Thymus (tissue), 14 donors: Measurements from ENCODE around the gene LYZL4. TPM values are rescaled to one million over a fixed set of nuclear protein-coding genes. Genes with fewer than 3 reads are reported as not detected.

ENCODE experiments used
- DNase-seq, 9 donors: peaks; one replicate each; pipeline ENCODE4 v3.0.0-alpha.2; 2013; ENCODE audit warnings: low spot score in 9 of 9, low read depth in 6 of 9, missing footprints in 1 of 9
- H3K27ac ChIP-seq, 2 donors: one replicate each; pipeline ENCODE4 v1.5.1; 2013; ENCODE audit warnings: control low read depth in 1 of 2, low read depth in 1 of 2, low read length in 1 of 2, mild to moderate bottlenecking in 1 of 2, moderate library complexity in 1 of 2
- H3K27me3 ChIP-seq, 2 donors: one replicate each; pipeline ENCODE4 v1.5.1; 2013; ENCODE audit warnings: low read length in 1 of 2; ENCODE audit not compliant: control insufficient read depth in 2 of 2, insufficient read depth in 1 of 2
- H3K36me3 ChIP-seq, 2 donors: one replicate each; pipeline ENCODE4 v1.5.1; 2013; ENCODE audit warnings: low read length in 1 of 2, mild to moderate bottlenecking in 1 of 2, moderate library complexity in 1 of 2; ENCODE audit not compliant: control insufficient read depth in 2 of 2, insufficient read depth in 2 of 2
- H3K4me1 ChIP-seq, 2 donors: one replicate each; pipeline ENCODE4 v1.5.1; 2013; ENCODE audit warnings: low read length in 2 of 2; ENCODE audit not compliant: control insufficient read depth in 2 of 2, insufficient read depth in 2 of 2
- H3K4me3 ChIP-seq, 2 donors: one replicate each; pipeline ENCODE4 v1.5.1; 2013; ENCODE audit warnings: low read length in 2 of 2, control low read depth in 1 of 2, mild to moderate bottlenecking in 1 of 2
- H3K9me3 ChIP-seq, 2 donors: one replicate each; pipeline ENCODE4 v1.5.1; 2013; ENCODE audit warnings: low read length in 1 of 2, mild to moderate bottlenecking in 1 of 2; ENCODE audit not compliant: control insufficient read depth in 2 of 2, insufficient read depth in 1 of 2
- WGBS: extraction: QIAGEN DNeasy Blood & Tissue Kit; methylation state at CpG from one replicate; pipeline ENCODE4 v1.1.7; 2013; 5-methylcytosine and 5-hydroxymethylcytosine counted together
- long read RNA-seq, 10 donors: transcript quantifications; one replicate each; lab custom pipeline, GENCODE V29; 2026
- polyA plus RNA-seq: library from polyadenylated mRNA; stranded (reverse); fragments of 200-250 nt; gene quantifications from one replicate; pipeline ENCODE4 v1.2.3, GENCODE V29; 2013
- total RNA-seq: library from RNA; stranded (reverse); fragments of 120-200 nt; gene quantifications from one replicate; pipeline ENCODE4 v1.2.4, GENCODE V29; 2013
- donor health status: healthy.

Gene LYZL4, protein sequence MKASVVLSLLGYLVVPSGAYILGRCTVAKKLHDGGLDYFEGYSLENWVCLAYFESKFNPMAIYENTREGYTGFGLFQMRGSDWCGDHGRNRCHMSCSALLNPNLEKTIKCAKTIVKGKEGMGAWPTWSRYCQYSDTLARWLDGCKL
- total RNA-seq (0.14 TPM), polyA plus RNA-seq (0.46 TPM)
- long read RNA-seq, donor 1, result 0 reads
- long read RNA-seq, donor 2, result 0 reads
- long read RNA-seq, donor 3, result 0 reads
- long read RNA-seq, donor 4, result 0 reads
- long read RNA-seq, donor 5, result 0 reads
- long read RNA-seq, donor 6, result 0 reads
- long read RNA-seq, donor 7, result 0 reads
- long read RNA-seq, donor 8, result 0 reads
- long read RNA-seq, donor 9, result 0 reads
- long read RNA-seq, donor 10, result 0 reads

DNA sequence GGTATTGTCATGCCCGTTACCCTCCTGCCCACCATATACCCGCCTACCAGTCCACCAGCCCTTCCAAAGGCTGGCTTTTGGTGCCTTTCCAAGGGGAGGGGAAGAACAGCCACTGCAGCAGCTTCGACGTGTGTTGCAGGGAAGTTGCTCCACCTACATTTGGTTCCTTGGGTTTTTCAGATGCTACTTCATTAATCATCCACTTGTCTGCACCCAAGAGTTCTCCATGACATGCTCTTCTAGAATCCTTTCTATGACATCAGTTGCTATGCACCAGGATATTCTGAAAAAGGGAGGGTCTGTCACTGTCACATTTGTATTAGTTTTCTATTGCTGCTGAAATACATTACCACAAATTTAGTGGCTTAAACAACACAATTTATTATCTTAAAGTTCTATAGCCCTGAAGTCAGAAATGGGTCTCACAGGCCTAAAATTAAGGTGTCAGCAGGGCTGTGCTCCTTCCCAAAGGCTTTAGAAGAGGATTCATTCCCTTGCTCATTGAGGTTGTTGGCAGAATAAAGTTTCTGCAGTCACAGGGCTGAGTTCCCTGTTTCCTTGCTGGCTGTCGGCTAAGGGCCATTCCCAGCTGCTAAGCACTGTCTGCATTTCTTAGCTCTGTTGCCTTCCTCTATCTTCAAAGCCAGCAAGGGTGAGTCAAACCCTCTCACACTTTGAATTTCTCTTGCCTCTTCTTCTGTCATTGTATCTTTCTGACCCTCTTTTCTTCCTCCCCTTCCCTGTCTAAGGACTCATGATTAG, at the start of gene LYZL4:
Gene LYZL4, minus strand, starts transcription at position 241 of the 762 bp plus-strand sequence. CDS start 3,359 bp downstream, outside the sequence.
- no peak within 1 kb of the TSS for H3K27ac ChIP-seq
- H3K4me3 ChIP-seq, result no peak within 1 kb of the TSS
- no peaks in the 10 kb centered on the region for H3K36me3 ChIP-seq
- DNase-seq, result no peak
- no peaks in the 10 kb centered on the region for H3K9me3 ChIP-seq
- no peaks in the 10 kb centered on the region for H3K4me1 ChIP-seq
- 84% methylated on average over 5 of the region's 5 CpGs for WGBS
- peaks cover 0 to 2% of the 10 kb centered on the region in 2 donors for H3K27me3 ChIP-seq

DNA sequence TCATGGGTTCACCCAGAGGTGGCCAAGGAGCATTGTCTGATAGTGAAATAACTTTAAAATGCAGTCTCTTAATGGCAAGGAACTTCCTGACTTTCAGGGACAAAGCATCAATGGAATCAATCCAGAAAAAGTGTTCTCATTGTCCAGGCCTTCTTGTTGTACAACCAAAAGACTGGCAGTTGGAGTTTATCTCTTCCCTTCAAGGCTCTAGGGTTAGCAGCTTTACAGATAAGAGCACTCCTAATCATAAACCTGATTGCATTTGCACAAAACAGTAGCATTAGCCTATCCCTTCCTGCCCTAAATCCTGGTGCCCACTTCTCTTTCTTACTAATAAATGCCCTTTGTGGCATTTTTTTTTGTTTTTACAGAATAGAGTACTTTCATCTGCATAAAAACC, 48.7 kb upstream of the LYZL4 start:
- Histone ChIP-seq H3K9me3 (no peaks in the 10 kb centered on the region), H3K36me3 (no peaks in the 10 kb centered on the region), H3K4me1 (no peaks in the 10 kb centered on the region), H3K27ac (no peak overlapping the region), H3K27me3 (peaks cover 0 to 2% of the 10 kb centered on the region in 2 donors), H3K4me3 (no peak overlapping the region)
- no peak for DNase-seq

DNA sequence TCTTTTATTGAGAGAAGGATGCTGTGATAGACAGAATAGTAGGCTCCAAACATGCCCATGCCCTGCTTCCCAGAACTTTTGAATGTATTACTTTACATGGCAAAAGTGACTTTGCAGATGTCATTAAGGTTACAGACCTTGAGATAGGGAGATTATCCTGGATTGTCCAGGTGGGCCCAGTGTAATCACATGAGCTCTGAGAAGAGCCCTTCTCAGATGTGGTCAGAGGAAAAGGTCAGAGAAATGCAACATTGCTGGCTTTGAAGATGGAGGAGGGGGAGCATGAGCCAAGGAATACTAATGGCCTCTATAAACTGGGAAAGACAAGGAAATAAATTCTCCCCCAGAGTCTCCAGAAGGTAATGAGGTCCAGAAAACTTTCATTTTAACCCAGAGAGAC, 45.8 kb upstream of the LYZL4 start:
- Histone ChIP-seq H3K27ac (no peak overlapping the region), H3K4me1 (no peaks in the 10 kb centered on the region), H3K9me3 (no peaks in the 10 kb centered on the region), H3K4me3 (no peak overlapping the region), H3K36me3 (no peaks in the 10 kb centered on the region), H3K27me3 (peaks cover 0 to 2% of the 10 kb centered on the region in 2 donors)
- DNase-seq, result no peak

DNA sequence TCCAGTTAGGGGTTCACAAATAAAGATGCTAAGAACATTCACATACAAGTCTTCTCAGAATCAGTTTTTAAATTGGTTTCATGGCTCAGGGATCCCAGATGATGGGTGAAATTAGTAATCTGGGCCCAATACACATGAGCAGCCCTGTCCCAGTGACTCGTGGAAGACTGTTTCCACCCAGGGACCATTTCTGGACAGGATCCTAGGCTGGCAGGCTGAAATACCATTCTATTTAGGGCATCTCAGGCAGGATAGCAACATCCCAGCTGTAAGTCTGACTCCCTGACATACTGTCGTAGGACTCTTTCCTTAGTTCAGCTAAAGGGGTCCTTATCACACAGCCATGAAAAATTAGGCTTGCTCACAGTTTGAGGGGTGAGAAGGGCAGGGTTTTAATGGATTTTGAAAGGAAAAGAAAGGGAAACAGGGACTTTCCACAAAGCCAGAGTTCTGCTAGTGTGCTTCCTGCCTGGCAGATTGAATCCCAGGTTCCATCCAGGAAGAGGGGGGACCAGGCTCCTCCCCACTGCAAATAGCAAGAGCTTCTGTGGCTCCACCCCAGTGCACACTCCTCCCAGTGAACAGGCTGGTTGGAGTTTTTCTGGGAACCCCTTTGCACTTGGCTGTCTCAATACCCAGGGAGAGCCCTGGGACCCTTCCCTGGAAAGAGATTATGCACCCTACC, 41.3 kb upstream of the LYZL4 start:
- peaks cover 0 to 2% of the 10 kb centered on the region in 2 donors for H3K27me3 ChIP-seq
- no peaks in the 10 kb centered on the region for H3K9me3 ChIP-seq
- DNase-seq, result no peak
- no peaks in the 10 kb centered on the region for H3K4me1 ChIP-seq
- H3K27ac ChIP-seq, result no peak overlapping the region
- no peak overlapping the region for H3K4me3 ChIP-seq
- H3K36me3 ChIP-seq, result no peaks in the 10 kb centered on the region
- 93% methylated on average over 2 of the region's 2 CpGs for WGBS

DNA sequence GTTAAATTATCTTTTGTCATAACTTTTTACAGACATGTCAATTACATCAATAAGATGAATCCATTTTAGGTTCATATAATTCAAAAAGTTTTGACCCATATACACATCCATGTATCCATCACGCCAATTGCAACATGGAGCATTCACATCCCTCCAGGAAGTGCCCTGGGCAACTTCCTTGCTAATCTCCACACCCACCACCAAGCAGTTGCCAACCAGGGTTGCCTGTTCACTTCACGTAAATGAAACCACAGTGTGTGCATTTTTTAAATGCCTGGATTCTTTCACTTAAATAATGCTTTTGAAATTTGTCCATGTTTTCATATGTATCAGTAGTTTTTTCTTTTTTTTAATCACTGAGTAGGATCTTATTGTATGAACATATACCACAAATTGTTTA, 40.7 kb upstream of the LYZL4 start:
- no peaks in the 10 kb centered on the region for H3K9me3 ChIP-seq
- no peaks in the 10 kb centered on the region for H3K36me3 ChIP-seq
- no peaks in the 10 kb centered on the region for H3K4me1 ChIP-seq
- H3K4me3 ChIP-seq, result no peak overlapping the region
- 91% methylated on average over 2 of the region's 2 CpGs for WGBS
- H3K27ac ChIP-seq, result no peak overlapping the region
- peaks cover 0 to 2% of the 10 kb centered on the region in 2 donors for H3K27me3 ChIP-seq
- no peak for DNase-seq

DNA sequence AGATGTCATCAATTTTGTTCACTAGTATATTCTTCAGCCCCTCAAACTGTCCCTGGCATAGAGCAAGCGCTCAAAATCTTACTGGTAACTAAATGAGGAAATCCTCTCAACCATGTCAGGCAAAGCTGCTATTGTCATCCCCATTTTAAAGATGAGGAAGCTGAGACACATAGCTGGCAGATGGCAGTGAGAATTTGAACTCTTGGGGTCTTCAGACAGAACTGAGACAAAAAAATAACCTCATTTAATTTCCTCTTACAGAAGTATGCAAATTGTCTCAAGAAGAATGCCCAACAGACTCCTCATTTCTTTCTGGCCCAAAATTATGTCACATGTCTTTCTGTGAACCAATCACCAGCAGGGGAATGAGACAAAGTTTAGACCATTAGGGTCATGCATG, 40.2 kb upstream of the LYZL4 start:
- Histone ChIP-seq H3K36me3 (no peaks in the 10 kb centered on the region), H3K4me3 (no peak overlapping the region), H3K9me3 (no peaks in the 10 kb centered on the region), H3K27me3 (peaks cover 0 to 2% of the 10 kb centered on the region in 2 donors), H3K27ac (no peak overlapping the region), H3K4me1 (no peaks in the 10 kb centered on the region)
- WGBS, result 98% methylated on average over 1 of the region's 1 CpG
- no peak for DNase-seq

DNA sequence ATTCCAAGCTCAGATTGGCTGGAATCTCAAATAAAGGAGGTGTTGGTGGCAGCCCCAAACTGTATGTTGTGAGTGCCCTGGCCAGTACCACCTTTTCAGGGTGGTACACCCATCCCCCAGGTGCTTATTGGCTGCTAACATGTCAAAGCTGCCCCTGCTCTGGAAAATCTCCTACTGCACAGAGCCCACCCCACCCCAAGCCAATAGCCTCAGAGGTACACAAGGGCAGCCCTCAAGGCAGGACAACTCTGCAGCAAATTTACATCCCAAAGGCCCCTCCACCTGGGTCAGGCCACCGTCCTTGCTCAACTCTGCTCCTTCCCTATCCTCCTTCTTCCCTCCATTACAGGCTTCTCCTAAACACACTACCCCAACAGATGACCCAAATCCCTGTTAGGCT, 37.1 kb upstream of the LYZL4 start:
- Histone ChIP-seq H3K27me3 (peaks cover 0 to 4% of the 10 kb centered on the region in 2 donors), H3K4me3 (no peak overlapping the region), H3K27ac (no peak overlapping the region), H3K9me3 (no peaks in the 10 kb centered on the region), H3K36me3 (no peaks in the 10 kb centered on the region), H3K4me1 (no peaks in the 10 kb centered on the region)
- 96% methylated on average over 1 of the region's 1 CpG for WGBS
- no peak for DNase-seq

DNA sequence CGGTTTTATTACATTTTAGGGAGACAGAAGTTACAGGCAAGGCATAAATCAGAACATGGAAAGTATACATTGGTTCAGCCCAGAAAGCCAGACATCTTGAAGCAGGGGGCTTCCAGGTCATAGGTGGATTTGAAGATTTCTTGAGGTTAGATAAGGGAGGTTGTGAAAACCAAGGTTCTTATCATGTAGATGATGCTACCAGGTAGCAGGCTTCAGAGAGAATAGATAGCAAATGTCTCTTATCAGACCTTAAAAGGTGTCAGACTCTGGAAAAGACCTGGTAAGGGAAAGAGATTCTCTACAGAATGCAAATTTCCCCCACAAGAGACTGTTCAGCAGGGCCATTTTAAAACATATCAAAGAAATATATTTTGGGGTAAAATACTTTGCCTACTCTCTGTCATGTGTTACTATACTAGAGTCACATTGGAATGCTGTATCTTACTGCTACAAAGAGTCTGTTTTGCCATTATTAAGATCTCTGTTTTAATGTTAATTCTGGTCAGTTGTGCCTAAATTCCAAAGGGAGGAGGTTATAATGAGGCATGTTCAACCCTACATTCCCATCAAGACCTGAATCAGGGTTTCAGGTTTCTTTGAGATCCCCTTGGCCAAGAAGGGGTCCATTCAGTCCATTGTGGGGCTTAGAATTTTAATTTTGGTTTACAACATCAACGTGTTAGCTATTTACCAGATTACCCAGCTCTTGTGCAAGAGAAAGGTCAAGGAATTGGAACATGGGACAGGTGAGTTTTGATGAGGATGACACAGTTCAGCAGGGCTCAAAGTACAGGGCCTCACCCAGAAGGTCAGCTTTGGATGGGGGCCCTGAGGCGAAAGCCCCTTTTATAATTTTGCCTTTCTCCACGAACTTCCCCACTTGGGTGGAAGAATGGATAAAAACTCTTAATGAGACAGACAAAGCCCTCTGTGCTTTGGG, 36.0 kb upstream of the LYZL4 start:
- H3K27me3 ChIP-seq, result peaks cover 0 to 4% of the 10 kb centered on the region in 2 donors
- H3K27ac ChIP-seq, result no peak overlapping the region
- H3K9me3 ChIP-seq, result no peaks in the 10 kb centered on the region
- DNase-seq, result no peak
- no peaks in the 10 kb centered on the region for H3K4me1 ChIP-seq
- no peak overlapping the region for H3K4me3 ChIP-seq
- 80% methylated on average over 4 of the region's 4 CpGs for WGBS
- no peaks in the 10 kb centered on the region for H3K36me3 ChIP-seq
